Measurements from ENCODE around the gene AKAP6.

DNA sequence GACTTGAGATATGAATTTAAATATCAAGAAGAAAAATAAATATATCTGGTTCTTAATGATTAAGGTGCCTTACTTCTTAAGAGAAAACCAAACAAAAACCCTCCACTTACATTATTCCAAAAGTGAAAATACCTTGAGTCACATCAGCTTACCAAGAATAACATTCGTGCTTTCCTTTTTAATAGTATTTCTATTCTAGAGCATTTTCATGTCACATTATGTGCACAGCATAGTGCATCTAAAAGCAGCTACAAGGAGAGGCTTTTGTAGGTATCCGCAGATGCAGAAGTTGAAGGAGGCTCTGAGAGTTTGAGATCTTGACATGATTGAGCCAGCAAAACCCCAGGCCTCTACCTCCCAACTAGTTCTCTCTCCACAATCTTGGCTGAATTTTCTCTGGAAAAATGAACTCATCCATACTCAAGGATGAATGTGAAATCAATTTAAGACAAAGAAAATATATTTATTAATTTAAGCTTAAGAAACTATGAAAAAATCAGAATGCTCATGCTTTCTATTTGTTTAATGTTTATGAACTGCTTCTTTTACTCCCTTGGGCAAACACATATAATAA, 275.0 kb downstream of the AKAP6 start:
- TF ChIP-seq, protein P1, sequence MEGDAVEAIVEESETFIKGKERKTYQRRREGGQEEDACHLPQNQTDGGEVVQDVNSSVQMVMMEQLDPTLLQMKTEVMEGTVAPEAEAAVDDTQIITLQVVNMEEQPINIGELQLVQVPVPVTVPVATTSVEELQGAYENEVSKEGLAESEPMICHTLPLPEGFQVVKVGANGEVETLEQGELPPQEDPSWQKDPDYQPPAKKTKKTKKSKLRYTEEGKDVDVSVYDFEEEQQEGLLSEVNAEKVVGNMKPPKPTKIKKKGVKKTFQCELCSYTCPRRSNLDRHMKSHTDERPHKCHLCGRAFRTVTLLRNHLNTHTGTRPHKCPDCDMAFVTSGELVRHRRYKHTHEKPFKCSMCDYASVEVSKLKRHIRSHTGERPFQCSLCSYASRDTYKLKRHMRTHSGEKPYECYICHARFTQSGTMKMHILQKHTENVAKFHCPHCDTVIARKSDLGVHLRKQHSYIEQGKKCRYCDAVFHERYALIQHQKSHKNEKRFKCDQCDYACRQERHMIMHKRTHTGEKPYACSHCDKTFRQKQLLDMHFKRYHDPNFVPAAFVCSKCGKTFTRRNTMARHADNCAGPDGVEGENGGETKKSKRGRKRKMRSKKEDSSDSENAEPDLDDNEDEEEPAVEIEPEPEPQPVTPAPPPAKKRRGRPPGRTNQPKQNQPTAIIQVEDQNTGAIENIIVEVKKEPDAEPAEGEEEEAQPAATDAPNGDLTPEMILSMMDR (IDR thresholded peaks at IDR 0.05; ENCODE audit: insufficient read depth, low read depth, low read length) = no peak
- no peak for TF ChIP-seq EZH2 (IDR thresholded peaks at IDR 0.05; ENCODE audit: insufficient read depth, low read length)
